GM21529 (cell line): Measurements from ENCODE around the gene STYX.
"Not testable (repeated sequence)": the region's sequence is repeated elsewhere in the genome, so short reads cannot be mapped to it uniquely, and the experiment has no call there.

ENCODE experiments used
- ATAC-seq: cut with Tn5 transposase; IDR thresholded peaks from one replicate; pipeline ENCODE4 v1.9.1; 2021; ENCODE audit not compliant: unreplicated experiment

Gene STYX

DNA sequence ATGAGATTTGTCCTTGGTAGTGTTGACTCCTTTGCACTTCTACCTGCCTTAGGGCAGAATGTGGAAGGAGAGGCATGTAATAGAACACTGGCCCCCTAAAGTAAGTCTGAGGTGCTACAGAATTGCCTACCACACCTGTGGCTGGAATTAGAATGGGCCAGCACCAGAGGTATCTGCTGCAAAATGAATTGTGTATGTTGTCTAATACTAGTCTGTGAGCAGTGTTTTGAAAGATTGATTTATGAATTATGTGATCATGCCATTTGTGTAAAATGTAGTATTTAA, 5.7 kb upstream of the STYX start:
- no peak for ATAC-seq

GRCh38 chr14:52727509-52727908, 2.5 kb upstream of the STYX start:
- ATAC-seq, result not testable (repeated sequence)

GRCh38 chr14:52729035-52729434, 931 bp upstream of the STYX start:
- ATAC-seq, result not testable (repeated sequence)

DNA sequence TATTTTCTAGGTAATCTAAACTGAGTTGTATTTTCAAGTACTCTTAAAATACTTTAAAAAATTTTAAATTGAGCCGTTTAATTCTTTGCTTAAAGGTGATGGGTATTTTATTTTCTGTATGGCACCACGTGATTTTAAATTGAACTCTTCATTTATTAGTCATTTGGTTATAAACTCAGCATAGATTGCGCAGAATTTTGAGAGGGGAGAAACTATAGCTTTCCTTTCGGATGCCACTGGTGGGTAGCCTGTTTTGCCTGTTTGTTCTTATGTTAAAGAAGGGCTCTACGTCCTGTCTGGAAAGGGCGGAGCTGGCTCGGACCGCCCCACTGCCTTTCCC, 411 bp upstream of the STYX start:
- ATAC-seq, result no peak

- no peak for ATAC-seq
Measured at GRCh38 chr14:52730709-52731111, 744 bp downstream of the STYX start.

DNA sequence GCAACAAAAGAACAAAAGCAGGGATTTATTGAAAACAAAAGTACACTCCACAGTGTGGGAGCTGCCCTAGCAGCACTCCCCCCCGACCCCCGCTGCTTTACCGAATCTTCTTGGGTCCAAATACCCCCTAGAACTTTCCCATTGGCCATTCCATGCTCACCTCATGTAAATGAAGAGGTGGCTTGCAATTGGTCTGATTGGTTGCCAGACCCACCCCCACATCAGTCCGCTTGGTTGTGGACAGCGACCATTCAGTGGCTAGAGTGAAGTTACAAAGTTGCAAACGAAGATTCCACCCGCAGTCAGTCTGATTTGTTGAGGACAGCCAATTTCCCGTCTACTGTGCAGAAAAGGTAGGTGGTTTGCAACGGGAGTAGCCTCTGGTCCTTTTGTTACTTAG, 3.9 kb downstream of the STYX start:
- ATAC-seq, result no peak

DNA sequence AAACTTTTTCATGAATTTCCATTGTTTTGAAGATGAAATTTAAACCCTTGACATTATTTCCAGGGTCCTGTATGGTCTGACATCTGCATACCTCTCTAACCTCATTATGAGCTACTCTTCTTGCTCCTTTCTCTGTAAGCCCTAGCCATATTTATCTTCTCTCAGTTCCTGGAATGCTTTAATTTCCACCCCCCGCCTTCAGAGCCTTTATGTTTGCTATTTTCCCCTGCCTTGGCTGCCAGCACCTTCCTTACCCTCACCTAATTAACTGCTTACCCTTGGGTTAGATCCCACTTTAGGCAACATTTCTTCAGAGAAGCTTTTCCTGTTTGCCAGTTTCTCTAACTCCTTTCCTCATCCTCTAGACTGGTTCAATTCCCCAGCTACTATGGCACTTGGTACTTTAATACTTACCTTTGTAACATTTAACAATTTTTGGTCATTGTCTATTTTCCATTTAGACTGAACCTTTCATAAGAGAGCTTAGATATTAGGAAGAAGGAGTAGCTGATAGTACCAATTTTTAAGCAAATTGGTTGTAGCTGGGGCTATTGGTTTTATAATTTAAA, 6.0 kb downstream of the STYX start:
- no peak for ATAC-seq

DNA sequence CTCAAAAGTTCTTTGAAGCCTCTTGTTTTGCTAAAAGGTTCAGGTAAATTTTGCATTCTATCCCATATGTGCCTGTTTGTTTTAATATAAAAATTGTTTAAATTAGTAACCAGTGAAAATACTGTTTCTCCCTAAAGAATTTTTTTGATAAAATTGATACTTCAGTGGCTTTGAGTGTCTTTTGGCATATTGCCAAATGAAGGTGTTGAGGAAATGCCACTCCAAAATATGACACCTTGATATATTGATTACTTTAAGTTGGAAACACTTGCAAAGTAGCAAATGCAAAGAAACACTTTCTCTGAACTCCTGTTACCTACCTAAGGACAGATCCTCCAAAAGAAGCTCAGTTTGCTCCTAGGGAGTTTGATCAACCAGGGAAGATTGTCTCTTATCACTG, 8.4 kb downstream of the STYX start:
- no peak for ATAC-seq

DNA sequence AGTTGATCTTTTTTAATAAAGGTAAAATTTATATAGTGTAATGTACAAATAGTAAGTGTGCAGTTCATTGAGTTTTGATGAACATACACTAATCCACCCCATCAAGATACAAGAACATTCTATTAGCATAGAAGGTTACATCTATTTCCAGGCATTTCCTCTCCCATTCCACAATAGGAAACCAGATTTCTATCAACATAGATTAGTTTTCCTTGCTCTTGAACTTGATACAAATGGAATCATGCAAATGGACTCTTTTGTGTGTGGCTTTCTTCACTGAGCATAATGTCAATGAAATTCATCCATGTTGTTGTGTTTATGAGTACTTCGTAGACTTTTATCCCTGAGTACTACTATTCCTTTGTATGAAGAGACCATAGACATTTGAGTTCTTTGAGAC, 10.8 kb downstream of the STYX start:
- no peak for ATAC-seq

GRCh38 chr14:52741865-52742264, 11.9 kb downstream of the STYX start:
- peak; percentile 39 for ATAC-seq

- no peak for ATAC-seq
Measured at GRCh38 chr14:52748647-52749292, 18.8 kb downstream of the STYX start.

GRCh38 chr14:52755607-52756316, 25.8 kb downstream of the STYX start:
- ATAC-seq, result no peak

DNA sequence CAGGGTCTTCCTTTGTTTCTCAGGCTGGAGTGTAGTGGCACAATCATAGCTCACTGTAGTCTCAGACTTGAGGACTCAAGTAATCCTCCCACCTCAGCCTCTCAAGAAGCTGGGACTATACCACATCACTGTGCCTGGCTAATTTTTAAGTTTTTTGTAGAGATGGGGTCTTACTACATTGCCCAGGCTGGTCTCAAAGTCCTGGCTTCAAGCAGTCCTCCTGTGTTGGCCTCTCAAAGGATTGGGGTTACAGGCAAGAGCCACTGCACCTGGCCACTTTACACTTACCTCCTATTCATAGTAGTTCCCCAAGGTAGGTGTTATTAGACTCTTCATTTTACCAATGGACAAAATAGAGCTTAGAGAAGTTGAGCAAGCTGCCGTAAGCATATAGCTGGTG, 29.2 kb downstream of the STYX start:
- no peak for ATAC-seq

- not testable (repeated sequence) for ATAC-seq
Measured at GRCh38 chr14:52762923-52763322, 33.0 kb downstream of the STYX start.

- ATAC-seq, result no peak
Measured at GRCh38 chr14:52767058-52767833, 37.3 kb downstream of the STYX start.

DNA sequence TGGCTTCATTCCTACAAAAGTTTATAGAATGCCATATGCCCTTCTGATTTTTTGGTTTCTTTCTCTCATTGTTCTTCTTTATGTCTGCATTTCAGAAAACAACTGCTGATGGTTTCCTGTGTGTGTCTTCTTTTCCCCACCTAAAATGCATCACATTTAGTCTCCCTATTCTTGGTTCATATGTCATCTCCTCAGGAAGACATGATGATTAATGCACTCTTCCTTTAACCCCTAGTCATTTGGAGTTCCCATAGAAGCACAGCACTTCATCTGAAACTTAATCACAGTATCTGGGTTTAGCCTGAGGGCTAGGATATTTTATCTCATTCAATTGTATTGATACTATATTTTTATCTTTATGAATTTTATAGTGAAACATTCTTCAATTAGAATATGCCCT, 39.9 kb downstream of the STYX start:
- ATAC-seq, result no peak

DNA sequence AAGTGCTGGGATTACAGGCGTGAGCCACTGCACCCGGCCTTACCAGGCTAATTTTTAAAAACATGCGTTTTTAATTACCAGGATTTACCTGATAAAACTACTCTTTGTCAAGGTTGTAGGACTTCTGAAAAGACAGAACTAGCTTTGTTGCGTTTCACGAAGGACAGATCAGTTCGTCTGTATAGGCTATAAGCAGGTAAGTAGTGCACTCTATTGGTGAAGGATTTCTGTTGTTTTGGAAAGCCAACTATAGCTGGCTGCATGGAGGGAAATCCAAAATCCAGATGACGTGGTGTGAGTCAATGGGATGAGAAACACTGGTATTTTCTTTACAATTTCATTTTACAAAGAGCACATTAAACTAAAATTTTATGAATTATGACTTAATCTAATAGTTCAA, 46.9 kb downstream of the STYX start:
- no peak for ATAC-seq

DNA sequence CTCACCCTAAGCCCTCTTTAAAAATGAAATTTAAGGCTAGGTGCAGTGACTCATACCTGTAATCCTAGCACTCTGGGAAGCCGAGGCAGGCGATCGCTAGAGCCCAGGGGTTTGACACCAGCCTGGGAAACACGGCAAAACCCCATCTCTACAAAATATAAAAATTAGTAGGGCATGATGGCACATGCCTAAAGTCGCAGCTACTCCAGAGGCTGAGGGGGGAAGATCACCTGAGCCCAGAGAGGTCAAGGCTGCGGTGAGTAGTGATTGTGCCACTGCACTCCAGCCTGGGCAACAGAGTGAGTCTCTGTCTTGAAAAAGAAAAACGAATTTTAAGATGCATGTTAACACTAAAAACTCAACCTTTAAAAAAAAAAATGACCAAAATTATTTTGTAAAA, 48.7 kb downstream of the STYX start:
- ATAC-seq, result no peak

DNA sequence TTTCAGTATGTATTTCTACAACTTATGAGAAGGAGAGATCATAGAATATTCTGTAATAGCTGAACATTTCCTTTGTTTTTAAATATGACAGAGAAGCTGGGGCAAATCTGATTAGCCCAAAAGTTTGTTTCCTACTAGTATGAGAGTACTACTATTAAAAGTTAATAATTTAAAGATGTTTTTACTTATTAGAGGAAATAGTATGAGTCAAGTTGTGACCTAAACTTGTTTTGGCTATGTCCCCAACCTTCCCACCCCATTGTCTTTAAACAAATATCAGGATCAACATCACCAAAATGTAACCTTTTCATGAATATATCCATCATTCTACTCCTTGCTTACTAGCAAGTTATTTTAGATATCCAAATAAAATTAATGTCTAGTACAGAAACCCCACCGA, 50.9 kb downstream of the STYX start:
- ATAC-seq, result no peak

DNA sequence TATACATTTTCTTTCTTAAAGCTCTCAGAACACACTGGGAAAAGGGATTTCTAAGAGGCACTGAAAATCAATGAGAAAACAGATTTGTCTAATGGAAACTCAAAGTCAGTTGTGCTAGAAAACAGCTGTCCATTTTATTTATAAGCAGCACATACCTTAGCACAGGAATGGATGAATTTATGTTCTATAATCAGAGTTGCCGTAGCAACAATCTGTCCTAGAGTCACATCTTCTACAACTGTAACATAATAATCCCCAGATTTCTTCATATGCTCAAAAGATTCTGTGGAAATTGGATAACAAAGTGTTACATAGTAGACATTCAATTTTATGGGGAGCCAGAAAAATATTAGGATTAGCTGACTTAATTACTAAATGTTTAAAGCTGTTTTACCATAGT, 51.7 kb downstream of the STYX start:
- no peak for ATAC-seq

DNA sequence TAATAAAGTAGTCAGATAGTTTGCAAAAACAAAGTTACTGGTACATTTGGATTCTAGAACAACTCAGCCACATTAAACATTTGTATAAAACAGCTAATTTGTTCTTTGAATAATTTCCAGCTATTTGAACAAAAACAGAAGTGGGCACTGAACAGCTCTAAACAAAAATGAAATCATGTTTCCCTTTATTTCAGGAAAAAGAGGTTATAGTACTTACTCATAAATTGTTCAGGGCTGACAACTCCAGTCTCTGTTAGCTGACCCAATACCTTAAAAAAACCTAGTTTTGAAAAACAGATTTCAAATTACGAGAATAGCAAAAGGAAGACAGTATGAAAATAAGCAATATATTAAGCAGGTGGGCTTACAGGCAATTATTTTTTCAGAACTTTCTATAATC, 53.2 kb downstream of the STYX start:
- ATAC-seq, result no peak

GRCh38 chr14:52786887-52787286, 56.9 kb downstream of the STYX start:
- ATAC-seq, result no peak
